Measurements from ENCODE around the gene HSPA14.

GRCh38 chr10:14821635-14822375 lies 16.3 kb upstream of the HSPA14 start:
- no peak for TF ChIP-seq CTCF (IDR thresholded peaks at IDR 0.05 in 8 of 11, conservative IDR thresholded peaks at IDR 0.05 in 3 of 11)
- TF ChIP-seq POLR2AphosphoS5 (IDR thresholded peaks at IDR 0.05): no peak
- no peak for TF ChIP-seq POLR2A (IDR thresholded peaks at IDR 0.05)
